NK-92 (cell line): ENCODE results near the gene MTCL1.

Experiments used
- DNase-seq: peaks from one replicate; lab custom pipeline; 2025; ENCODE audit not compliant: unreplicated experiment; lab: John Stamatoyannopoulos, UW

MTCL1 gene

DNA sequence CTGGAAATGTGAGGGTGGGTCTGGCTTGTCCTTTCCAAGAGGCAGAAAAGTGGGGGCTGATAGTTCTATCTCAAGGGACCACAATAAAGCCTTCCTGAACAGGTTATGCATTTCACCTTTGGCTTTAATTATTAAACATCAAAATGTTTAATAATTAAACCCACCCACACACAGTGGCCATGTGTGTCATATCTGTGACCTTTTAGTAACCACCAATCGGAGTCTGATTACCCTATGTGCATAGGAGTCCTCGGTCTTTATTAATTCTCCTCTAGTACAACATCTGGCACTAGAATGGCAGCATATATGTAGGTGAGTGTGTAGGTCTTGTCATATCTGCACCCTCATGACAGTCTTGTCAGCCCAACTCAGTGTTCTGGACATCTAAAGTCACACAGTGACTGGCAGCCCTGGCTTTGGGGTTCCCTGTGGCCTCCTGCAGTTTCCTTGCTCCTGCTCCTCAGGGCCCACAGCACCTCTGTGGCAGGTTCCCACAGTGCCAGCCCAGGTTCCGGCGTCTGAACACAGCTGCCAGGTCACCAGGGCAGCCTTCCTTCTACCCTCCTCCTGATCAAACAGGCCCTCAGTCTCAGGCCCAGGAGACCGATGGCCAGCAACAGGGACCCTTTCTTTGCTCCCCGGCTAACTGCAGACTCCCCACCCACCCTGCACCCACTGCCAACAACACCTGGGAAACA lies 100.9 kb downstream of the MTCL1 start:
- no peak for DNase-seq

DNA sequence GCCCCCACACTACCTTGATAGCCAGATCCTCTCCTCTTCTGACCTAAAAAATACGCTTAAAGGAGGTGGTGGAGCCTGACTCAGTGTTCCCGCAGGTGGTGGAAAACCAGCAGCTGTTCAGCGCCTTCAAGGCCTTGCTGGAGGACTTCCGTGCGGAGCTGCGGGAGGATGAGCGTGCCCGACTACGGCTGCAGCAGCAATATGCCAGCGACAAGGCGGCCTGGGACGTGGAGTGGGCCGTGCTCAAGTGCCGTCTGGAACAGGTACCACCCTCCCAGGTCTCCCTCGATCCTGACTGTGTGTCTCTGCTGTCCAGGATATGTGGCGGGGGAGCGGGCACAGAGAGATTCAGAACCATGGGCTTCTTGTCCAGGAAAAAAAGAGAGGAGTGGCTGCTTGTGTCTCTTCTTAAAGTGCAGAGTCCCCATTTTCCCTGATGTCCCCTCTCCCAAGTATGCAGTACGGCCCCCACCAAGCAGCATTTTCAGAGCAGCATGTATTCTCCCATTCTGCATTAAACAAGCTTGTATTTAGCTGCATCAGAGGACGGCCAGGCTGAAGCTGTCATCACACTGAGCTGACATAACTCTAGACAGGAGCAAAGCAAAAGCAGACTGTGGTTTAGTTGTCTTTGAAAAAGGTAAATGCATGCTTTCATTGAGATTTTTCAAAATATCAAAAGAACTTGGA lies 101.6 kb downstream of the MTCL1 start:
- no peak for DNase-seq

GRCh38 chr18:8807488-8807805 lies 102.1 kb downstream of the MTCL1 start:
- DNase-seq: no peak

GRCh38 chr18:8808001-8808400 lies 102.6 kb downstream of the MTCL1 start:
- no peak for DNase-seq

- no peak for DNase-seq
Observed at GRCh38 chr18:8809514-8809913, 104.2 kb downstream of the MTCL1 start.

DNA sequence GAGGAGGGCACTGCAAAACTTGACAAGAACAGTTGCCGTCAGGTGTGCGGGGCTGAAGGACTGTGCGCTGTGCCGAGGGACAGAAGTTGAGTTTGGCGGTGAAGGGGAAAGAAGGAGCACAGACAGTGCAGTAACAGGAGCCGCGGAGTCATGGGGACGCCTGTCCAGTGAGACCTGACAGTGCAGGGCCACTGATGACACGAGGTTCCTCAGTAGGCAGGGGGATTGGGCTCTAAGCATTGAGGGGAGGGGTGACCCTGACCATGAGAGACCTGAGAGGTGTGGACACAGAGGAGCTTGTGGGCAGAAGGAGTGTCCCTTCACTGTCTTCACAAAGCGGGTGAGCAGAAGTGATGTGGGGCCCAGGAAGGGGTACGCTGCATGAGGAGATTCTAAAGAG lies 104.8 kb downstream of the MTCL1 start:
- no peak for DNase-seq

DNA sequence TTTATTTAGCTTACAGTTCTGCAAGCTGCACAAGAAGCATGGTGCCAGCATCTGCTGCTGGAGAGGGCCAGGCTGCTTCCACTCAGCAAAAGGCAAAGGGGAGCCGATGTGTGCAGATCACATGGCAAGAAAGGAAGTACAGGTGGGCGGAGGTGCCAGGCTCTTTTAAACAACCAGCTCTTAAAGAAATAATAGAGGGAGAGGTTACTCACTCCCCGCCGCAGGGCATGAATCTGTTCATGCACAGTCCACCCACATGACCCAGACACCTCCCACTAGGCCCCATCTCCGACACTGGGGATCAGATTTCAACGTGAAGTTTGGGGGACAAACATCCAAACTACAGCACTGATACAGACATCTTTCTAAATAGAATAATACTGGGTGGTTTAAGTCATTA lies 105.8 kb downstream of the MTCL1 start:
- DNase-seq: no peak

DNA sequence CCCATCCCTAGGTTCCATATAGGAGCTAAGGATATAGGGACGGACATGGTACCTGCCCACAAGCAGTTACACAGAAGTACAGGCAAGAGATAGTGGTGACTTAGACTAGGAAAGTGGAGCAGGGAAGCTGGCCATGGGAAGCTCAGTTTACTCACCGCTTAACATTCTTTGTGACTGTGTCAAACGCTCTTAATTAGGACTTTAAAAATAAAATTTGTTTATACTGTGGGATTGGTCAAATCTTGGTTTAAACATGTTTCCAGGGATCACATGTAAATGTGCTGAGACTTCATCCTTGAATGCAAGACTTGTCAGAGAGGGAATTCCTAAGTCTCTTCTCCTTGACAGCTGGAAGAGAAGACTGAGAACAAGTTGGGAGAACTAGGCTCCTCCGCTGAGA lies 107.3 kb downstream of the MTCL1 start:
- no peak for DNase-seq

GRCh38 chr18:8813611-8814010 lies 108.3 kb downstream of the MTCL1 start:
- DNase-seq: no peak

GRCh38 chr18:8814206-8814605 lies 108.8 kb downstream of the MTCL1 start:
- DNase-seq: no peak

DNA sequence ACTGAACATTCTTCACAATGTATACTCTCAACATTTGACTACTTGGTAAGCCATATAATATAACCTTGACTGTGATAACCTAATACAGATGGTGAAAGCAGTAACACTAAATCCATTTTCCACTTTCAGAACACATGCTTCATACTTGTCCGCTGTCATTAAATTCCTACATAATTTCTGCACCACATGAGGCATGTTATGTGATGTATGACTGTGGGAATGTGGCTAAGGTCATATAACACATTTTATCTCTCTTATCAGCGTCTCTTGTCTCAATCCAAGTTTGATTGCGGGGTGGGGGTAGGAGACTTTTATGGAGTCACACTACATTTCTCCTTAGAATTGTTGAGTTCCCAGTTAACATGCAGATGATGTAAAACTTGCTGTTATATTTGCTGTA lies 110.9 kb downstream of the MTCL1 start:
- DNase-seq: no peak

DNA sequence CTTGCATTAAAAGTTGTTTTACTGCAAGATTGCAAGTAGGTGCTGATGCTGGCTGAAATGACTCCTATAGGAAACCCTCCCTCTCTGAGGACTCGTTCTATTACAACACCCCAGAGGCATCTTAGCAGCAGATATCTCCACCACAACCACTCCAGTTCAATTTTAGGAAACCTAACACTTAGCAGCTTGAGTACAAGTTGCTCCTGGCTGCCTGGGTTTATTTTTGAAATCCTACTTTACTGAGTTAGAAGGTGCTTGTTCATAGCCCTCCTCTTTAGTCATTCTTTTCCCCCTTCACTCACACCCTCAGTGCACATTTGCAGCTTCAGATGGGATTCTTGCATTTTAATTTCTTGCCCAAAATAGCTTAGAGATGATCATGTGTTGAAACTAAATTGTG lies 111.5 kb downstream of the MTCL1 start:
- DNase-seq: no peak

DNA sequence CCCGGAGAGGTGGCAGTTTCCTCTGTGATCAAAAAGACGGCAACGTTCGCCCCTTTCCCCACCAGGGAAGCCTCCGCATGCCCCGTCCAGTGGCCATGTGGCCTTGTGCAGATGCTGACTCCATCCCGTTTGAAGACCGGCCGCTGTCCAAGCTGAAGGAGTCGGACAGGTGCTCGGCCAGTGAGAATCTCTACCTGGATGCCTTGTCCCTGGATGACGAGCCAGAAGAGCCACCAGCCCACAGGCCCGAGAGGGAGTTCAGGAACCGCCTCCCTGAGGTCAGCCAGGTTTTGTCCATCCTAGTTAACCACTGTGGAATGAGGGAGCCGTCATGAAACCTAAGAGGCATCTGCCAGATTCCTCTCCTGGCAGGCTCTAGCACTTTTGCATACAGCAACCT lies 113.6 kb downstream of the MTCL1 start:
- DNase-seq: no peak

DNA sequence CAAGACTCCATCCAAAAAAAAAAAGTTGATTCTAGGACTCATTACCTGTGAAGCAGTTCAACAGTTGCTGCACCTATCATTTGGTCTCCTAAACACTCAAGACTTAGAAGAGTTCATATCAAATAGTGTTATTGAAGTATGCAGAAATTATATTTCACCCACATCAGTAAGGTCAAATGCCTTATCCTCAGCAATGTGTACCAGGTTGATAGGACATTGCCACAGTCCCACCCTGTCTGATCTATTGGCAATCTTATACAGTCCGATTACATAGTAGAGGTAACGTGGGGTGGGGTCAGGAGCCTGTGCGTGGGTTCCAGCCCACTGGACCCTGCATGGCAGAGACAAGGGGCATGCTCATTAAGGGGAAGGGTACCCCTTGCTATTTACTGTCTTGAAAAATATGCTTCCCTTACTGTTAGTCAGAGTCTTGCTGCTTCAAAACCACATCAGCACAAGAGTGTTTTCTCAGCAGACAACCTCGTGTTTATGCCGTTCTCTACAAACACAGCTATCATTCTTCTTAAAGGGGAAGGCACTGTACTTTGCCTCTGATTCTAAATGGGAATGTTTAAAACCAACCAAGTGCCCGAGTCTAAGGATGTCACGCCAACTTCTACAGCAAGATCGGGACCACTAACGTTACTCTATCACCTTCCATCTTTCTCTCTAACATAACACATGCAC lies 115.2 kb downstream of the MTCL1 start:
- DNase-seq: no peak

DNA sequence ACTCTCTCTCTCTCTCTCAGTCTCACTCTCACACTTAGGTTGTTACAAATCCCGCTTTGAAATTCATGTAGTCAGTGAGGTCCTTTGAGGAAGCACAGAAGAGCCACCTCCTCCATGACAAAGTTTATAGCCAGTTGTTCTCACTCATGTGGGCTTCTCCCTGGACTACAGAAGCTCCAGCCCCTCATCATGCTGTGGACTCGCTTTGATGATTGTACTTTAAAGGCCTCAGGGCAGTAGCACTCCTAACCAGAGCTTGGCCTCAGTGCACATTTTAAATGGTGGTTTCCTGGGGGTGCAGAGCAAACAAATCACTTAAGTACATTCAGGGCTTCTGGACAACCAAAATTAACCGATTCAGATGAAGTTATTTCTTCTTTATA lies 115.7 kb downstream of the MTCL1 start:
- DNase-seq: no peak

DNA sequence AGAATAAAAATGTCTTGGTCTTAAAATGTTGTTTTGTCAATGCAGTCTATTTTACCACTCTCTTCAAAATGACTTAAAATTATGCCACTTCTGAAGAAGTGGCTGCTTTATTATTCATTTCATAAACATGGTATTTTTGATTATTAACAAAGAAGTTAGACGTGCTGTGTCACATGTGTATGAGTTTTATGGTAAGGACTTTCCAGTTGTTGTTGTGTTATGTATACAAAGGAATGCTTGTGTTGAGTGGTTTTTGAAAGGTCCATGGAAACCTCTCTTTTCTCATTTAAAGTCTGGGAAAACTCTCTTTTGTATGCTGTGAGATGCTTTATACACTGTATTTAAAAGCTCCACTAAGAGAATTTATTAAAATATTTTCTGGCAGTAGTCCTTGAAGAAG lies 116.2 kb downstream of the MTCL1 start:
- DNase-seq: no peak

- DNase-seq: no peak
Observed at GRCh38 chr18:8822643-8823042, 117.3 kb downstream of the MTCL1 start.

GRCh38 chr18:8823530-8823929 lies 118.2 kb downstream of the MTCL1 start:
- no peak for DNase-seq

GRCh38 chr18:8824846-8825245 lies 119.5 kb downstream of the MTCL1 start:
- DNase-seq: no peak

GRCh38 chr18:8825273-8825672 lies 119.9 kb downstream of the MTCL1 start:
- no peak for DNase-seq

DNA sequence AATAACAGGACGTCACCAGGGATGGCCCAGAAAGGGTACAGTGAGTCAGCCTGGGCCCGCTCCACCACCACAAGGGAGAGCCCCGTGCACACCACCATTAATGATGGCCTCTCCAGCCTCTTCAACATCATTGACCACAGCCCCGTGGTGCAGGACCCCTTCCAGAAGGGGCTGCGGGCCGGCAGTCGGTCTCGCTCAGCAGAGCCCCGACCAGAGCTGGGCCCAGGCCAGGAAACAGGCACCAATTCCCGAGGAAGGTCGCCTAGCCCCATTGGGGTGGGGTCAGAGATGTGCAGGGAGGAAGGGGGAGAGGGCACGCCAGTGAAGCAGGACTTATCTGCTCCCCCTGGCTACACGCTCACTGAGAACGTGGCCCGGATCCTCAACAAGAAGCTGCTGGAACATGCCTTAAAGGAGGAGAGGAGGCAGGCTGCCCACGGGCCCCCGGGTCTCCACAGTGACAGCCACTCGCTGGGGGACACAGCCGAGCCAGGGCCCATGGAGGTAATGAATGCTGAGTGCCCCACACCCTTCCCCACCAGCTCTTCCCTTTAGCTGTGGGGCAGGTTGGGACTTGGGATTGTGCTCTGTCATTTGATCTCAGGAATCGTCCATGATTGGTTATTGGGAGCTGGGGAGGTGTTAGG lies 120.5 kb downstream of the MTCL1 start:
- no peak for DNase-seq

- DNase-seq: no peak
Observed at GRCh38 chr18:8826514-8826913, 121.2 kb downstream of the MTCL1 start.
